SK-N-SH (cell line): ENCODE data around the gene USPL1.

Source experiments
- EZH2phosphoT487 ChIP-seq: fragments of 200-600 bp; sonication (generic); IDR thresholded peaks from 2 replicates; pipeline ENCODE4 v1.6.1; 2017; ENCODE audit warnings: low read depth, mixed run types, mild to moderate bottlenecking, antibody characterized with exemption, moderate library complexity, borderline replicate concordance
- POLR2AphosphoS5 ChIP-seq: IDR thresholded peaks from 2 replicates; pipeline ENCODE4 v1.6.1; 2012; ENCODE audit warnings: low read depth, low read length
- RFX5 ChIP-seq: IDR thresholded peaks from 2 replicates; pipeline ENCODE4 v1.6.1; 2012; ENCODE audit warnings: mild to moderate bottlenecking, improper control_type of control experiment, low read length
- YY1 ChIP-seq: IDR thresholded peaks from 2 replicates; pipeline ENCODE4 v1.4.0; 2012; ENCODE audit warnings: low read depth, mild to moderate bottlenecking
- TF ChIP-seq, protein P1 (sequence below): fragments of 200-600 bp; sonication (generic); IDR thresholded peaks from 2 replicates; pipeline ENCODE4 v1.6.1; 2017; ENCODE audit warnings: antibody characterized with exemption, mild to moderate bottlenecking, moderate library complexity

GRCh38 chr13:30705680-30706079, 88.0 kb downstream of the USPL1 start:
- TF ChIP-seq POLR2AphosphoS5 (no peak), YY1 (no peak), RFX5 (no peak), EZH2phosphoT487 (no peak)
- TF ChIP-seq, protein P1, sequence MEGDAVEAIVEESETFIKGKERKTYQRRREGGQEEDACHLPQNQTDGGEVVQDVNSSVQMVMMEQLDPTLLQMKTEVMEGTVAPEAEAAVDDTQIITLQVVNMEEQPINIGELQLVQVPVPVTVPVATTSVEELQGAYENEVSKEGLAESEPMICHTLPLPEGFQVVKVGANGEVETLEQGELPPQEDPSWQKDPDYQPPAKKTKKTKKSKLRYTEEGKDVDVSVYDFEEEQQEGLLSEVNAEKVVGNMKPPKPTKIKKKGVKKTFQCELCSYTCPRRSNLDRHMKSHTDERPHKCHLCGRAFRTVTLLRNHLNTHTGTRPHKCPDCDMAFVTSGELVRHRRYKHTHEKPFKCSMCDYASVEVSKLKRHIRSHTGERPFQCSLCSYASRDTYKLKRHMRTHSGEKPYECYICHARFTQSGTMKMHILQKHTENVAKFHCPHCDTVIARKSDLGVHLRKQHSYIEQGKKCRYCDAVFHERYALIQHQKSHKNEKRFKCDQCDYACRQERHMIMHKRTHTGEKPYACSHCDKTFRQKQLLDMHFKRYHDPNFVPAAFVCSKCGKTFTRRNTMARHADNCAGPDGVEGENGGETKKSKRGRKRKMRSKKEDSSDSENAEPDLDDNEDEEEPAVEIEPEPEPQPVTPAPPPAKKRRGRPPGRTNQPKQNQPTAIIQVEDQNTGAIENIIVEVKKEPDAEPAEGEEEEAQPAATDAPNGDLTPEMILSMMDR, result no peak
